Anterior cingulate cortex (tissue), 58 donors: ENCODE measurements around the gene SCIN.
"Not testable (repeated sequence)": the region's sequence is repeated elsewhere in the genome, so short reads cannot be mapped to it uniquely, and the experiment has no call there.

Source experiments
- DNase-seq, 58 donors: peaks; one replicate each; lab custom pipeline; 2025; lab: John Stamatoyannopoulos, UW

Gene SCIN

GRCh38 chr7:12645212-12645611 lies 74.7 kb downstream of the SCIN start:
- not testable (repeated sequence) for DNase-seq

GRCh38 chr7:12646139-12646538 lies 75.6 kb downstream of the SCIN start:
- DNase-seq = no peak

- no peak for DNase-seq
Observed at GRCh38 chr7:12647364-12648219, 77.1 kb downstream of the SCIN start.

GRCh38 chr7:12648704-12649261 lies 78.3 kb downstream of the SCIN start:
- DNase-seq = no peak

- no peak for DNase-seq
Observed at GRCh38 chr7:12649348-12649747, 78.8 kb downstream of the SCIN start.

- DNase-seq = no peak
Observed at GRCh38 chr7:12650080-12650479, 79.6 kb downstream of the SCIN start.

GRCh38 chr7:12653110-12653509 lies 82.6 kb downstream of the SCIN start:
- no peak for DNase-seq

GRCh38 chr7:12653518-12653917 lies 83.0 kb downstream of the SCIN start:
- no peak for DNase-seq

- no peak for DNase-seq
Observed at GRCh38 chr7:12655161-12655560, 84.6 kb downstream of the SCIN start.

- not testable (repeated sequence) for DNase-seq
Observed at GRCh38 chr7:12660423-12660822, 89.9 kb downstream of the SCIN start.

GRCh38 chr7:12660986-12661385 lies 90.5 kb downstream of the SCIN start:
- not testable (repeated sequence) for DNase-seq

- DNase-seq = no peak
Observed at GRCh38 chr7:12661581-12661980, 91.1 kb downstream of the SCIN start.

- DNase-seq = no peak
Observed at GRCh38 chr7:12670000-12670729, 99.6 kb downstream of the SCIN start.

- no peak for DNase-seq
Observed at GRCh38 chr7:12670743-12671520, 100.4 kb downstream of the SCIN start.

GRCh38 chr7:12673436-12673835 lies 102.9 kb downstream of the SCIN start:
- not testable (repeated sequence) for DNase-seq

GRCh38 chr7:12674053-12674452 lies 103.5 kb downstream of the SCIN start:
- DNase-seq = no peak

- no peak for DNase-seq
Observed at GRCh38 chr7:12674861-12675260, 104.3 kb downstream of the SCIN start.

GRCh38 chr7:12683678-12684585 lies 113.4 kb downstream of the SCIN start:
- no peak for DNase-seq

- DNase-seq = no peak
Observed at GRCh38 chr7:12684733-12685132, 114.2 kb downstream of the SCIN start.

GRCh38 chr7:12685550-12685949 lies 115.0 kb downstream of the SCIN start:
- peak in 28 of 58 donors; percentile 1 to 55 (median 11) for DNase-seq
